Activated T-helper 1 cell treated with Interleukin-2 at 50 U/mL for 16 hours (primary cell): Measurements from ENCODE around the gene WDR45B.

Experiments
- DNase-seq: peaks from one replicate; pipeline ENCODE4 v3.0.0-alpha.2; 2020; ENCODE audit warnings: low read depth

Gene WDR45B

GRCh38 chr17:82648165-82648668 lies at the start of gene WDR45B:
Gene WDR45B, minus strand, starts transcription at chr17:82648444. Its CDS starts 104 bp downstream, at chr17:82648340.
- DNase-seq, result peak; percentile 84

- DNase-seq, result no peak
Measured at GRCh38 chr17:82697808-82698064, 49.5 kb upstream of the WDR45B start.

GRCh38 chr17:82696916-82697807 lies 48.9 kb upstream of the WDR45B start:
- DNase-seq, result no peak

- no peak for DNase-seq
Measured at GRCh38 chr17:82696259-82696658, 48.0 kb upstream of the WDR45B start.

- DNase-seq, result no peak
Measured at GRCh38 chr17:82694647-82695046, 46.4 kb upstream of the WDR45B start.

GRCh38 chr17:82693168-82693867 lies 45.1 kb upstream of the WDR45B start:
- DNase-seq, result no peak

GRCh38 chr17:82692268-82692667 lies 44.0 kb upstream of the WDR45B start:
- no peak for DNase-seq

- no peak for DNase-seq
Measured at GRCh38 chr17:82691714-82692113, 43.5 kb upstream of the WDR45B start.

- no peak for DNase-seq
Measured at GRCh38 chr17:82690786-82691489, 42.7 kb upstream of the WDR45B start.

- DNase-seq, result no peak
Measured at GRCh38 chr17:82689077-82689476, 40.8 kb upstream of the WDR45B start.

- no peak for DNase-seq
Measured at GRCh38 chr17:82687871-82688270, 39.6 kb upstream of the WDR45B start.

- no peak for DNase-seq
Measured at GRCh38 chr17:82687375-82687861, 39.2 kb upstream of the WDR45B start.

- no peak for DNase-seq
Measured at GRCh38 chr17:82686366-82687324, 38.4 kb upstream of the WDR45B start.

- DNase-seq, result no peak
Measured at GRCh38 chr17:82685291-82685690, 37.0 kb upstream of the WDR45B start.

GRCh38 chr17:82684228-82684841 lies 36.1 kb upstream of the WDR45B start:
- DNase-seq, result no peak

- DNase-seq, result no peak
Measured at GRCh38 chr17:82683534-82683933, 35.3 kb upstream of the WDR45B start.

GRCh38 chr17:82681547-82681946 lies 33.3 kb upstream of the WDR45B start:
- DNase-seq, result no peak

GRCh38 chr17:82679586-82680465 lies 31.6 kb upstream of the WDR45B start:
- DNase-seq, result no peak

- no peak for DNase-seq
Measured at GRCh38 chr17:82678265-82678891, 30.1 kb upstream of the WDR45B start.
